Measurements from ENCODE around the gene NBEAL2.

NBEAL2 gene

DNA sequence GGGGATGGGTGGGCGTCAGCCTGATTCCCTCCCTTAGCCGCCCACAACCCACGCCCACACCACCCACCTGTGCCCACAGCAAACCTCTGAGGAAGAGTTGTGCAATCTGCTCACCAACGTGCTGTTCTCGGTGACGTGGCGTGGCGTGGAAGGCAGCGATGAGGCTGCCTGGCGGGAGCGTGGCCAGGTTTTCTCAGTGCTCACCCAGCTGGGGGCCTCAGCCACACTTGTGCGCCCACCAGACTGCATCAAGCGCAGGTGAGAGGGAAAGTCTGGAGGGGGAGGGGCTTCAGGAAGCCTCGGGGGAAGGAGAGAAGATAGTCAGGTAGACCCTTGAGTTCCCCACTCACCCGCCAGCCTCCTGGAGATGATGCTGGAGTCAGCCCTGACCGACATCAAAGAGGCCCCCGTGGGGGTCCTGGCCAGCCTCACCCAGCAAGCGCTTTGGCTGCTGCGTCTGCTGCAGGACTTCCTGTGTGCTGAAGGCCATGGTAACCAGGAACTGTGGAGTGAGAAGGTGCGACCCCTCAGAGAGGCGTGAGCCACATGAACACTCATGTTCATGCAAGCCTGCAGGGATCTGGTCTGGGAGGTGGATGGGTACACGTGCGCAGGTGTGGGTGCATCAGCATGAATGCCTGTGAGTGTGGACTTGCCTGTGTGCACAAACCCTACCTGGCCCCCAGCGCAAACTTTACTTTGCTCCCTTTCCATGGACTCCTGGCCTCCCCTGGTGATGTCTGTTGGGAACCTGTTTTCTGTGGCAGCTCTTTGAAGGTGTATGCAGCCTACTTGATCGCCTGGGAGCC is 21.7 kb downstream of the NBEAL2 start:
- DNase-seq (ENCODE audit: low spot score) = no peak

DNA sequence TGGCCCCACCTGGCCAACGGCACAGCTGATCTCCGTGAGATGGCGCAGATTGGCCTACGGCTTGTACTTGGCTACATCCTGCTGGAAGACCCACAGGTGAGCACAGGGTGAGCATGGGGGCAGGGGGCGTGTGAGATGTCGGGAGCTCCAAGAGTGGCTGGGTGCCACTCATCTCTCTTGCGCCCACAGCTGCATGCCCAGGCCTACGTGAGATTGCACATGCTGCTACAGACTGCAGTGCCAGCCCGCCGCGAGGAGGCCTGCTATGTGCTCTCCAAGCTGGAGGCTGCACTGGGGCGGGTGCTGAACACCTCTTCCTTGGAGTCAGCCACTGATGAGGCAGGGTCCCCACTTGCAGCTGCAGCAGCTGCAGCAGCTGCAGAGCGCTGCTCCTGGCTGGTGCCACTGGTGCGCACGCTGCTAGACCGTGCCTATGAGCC is 22.3 kb downstream of the NBEAL2 start:
- no peak for DNase-seq (ENCODE audit: low spot score)

DNA sequence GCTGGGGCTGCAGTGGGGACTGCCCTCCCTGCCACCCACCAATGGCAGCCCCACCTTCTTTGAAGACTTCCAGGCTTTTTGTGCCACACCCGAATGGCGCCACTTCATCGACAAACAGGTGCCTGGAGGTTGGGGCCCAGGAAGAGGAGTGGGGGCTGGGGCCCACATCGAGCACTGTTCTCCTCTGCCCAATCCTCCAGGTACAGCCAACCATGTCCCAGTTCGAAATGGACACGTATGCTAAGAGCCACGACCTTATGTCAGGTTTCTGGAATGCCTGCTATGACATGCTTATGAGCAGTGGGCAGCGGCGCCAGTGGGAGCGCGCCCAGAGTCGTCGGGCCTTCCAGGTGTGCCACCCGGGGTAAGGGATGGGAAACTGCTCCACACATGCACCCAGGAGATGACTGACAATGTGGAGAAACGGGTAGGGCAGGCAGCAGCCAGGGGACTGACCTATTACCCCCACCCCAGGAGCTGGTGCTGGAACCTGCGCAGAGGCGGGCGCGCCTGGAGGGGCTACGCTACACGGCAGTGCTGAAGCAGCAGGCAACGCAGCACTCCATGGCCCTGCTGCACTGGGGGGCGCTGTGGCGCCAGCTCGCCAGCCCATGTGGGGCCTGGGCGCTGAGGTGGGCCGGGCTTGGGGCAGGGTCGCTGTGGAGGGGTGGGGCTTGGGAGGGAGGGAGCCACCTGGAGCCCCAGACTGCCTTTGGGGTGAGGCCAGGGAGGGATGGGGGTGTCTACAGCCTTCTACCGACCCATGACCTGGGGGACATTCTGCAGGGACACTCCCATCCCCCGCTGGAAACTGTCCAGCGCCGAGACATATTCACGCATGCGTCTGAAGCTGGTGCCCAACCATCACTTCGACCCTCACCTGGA is 22.9 kb downstream of the NBEAL2 start:
- DNase-seq (ENCODE audit: low spot score) = no peak

DNA sequence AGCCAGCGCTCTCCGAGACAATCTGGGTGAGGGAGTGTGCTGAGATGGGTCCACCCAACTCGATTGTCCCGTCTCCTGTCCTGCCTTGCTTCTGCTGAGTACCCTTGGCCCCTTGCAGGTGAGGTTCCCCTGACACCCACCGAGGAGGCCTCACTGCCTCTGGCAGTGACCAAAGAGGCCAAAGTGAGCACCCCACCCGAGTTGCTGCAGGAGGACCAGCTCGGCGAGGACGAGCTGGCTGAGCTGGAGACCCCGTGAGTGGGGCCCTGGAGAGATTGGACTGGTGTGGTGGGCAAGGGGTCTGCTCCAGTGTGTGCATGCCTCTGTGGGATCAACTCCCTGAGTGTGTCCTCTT is 23.6 kb downstream of the NBEAL2 start:
- DNase-seq (ENCODE audit: low spot score) = no peak

DNA sequence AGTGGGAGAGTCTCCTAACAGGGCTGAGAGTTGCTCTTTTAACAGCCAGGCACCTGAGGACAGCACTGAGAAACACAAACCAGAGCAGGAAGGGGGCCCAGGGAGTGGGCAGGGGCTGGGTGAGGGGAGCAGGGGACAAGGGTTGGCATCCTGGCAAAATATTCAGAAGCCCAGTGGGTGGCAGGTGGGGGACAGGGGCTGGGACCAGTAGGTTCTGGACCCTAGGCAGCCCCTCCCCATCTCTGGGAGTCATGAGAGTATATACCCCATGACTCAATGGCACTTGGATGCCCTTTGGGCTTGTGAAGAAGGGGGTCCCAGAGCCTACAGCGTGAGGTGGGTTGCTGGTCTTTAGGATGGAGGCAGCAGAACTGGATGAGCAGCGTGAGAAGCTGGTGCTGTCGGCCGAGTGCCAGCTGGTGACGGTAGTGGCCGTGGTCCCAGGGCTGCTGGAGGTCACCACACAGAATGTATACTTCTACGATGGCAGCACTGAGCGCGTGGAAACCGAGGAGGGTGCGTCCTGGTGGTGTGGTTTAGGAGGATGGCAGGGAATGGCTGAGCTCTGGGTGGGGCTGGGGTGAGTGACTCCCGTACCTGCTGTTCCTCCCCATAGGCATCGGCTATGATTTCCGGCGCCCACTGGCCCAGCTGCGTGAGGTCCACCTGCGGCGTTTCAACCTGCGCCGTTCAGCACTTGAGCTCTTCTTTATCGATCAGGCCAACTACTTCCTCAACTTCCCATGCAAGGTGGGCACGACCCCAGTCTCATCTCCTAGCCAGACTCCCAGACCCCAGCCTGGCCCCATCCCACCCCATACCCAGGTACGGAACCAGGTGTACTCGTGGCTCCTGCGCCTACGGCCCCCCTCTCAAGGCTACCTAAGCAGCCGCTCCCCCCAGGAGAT is 24.2 kb downstream of the NBEAL2 start:
- no peak for DNase-seq (ENCODE audit: low spot score)

DNA sequence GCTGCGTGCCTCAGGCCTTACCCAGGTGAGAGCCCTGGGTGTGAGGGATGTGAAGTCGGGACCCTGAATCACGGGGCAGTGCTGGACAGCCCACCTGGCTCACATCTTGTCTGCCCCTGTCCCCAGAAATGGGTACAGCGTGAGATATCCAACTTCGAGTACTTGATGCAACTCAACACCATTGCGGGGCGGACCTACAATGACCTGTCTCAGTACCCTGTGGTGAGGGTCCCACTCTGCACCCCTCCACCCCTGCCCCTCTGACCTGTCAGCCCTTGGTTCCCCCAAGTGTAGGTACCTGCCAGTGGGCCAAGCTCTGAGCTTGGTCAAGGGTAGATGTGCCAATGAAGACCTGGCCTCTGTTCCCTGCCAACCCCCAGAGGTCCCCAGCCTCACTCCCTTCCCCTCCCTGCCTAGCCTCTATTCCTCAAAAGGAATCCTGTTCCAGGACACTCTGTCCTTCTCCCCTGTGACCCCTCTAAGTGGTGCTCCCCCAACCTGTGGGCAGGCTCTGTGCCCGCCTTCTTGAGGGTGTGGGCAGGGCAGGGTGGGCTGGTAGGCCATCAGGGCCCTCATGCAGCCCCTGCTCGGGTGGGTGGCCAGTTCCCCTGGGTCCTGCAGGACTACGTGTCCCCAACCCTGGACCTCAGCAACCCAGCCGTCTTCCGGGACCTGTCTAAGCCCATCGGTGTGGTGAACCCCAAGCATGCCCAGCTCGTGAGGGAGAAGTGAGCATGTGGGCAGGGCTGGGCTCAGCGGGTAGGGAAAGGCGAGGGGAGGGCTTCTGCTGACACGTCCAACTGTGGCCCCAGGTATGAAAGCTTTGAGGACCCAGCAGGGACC is 25.1 kb downstream of the NBEAL2 start:
- no peak for DNase-seq (ENCODE audit: low spot score)

DNA sequence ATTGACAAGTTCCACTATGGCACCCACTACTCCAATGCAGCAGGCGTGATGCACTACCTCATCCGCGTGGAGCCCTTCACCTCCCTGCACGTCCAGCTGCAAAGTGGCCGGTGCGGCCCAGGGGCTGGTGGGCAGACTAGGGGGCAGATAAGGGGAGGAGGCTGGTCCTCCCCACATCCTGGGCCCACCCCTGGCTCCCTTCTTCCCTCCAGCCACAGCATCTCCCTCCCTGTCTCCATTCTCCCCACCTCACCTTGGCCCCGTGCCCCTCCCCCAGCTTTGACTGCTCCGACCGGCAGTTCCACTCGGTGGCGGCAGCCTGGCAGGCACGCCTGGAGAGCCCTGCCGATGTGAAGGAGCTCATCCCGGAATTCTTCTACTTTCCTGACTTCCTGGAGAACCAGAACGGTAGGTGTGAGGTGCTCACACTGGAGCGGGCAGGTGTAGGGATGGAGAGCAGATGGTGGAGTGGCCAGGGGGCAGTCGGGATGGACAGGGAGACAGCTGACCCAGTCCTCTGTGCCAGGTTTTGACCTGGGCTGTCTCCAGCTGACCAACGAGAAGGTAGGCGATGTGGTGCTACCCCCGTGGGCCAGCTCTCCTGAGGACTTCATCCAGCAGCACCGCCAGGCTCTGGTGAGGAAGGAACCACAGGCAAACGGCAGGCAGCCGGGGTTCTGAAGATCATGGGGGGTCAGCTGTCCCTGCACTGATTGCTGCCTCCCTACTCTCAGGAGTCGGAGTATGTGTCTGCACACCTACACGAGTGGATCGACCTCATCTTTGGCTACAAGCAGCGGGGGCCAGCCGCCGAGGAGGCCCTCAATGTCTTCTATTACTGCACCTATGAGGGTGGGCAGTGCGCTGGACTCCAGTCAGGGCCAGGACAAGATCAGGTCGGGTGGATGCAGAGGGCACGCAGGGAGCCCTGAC is 26.0 kb downstream of the NBEAL2 start:
- DNase-seq (ENCODE audit: low spot score) = no peak

DNA sequence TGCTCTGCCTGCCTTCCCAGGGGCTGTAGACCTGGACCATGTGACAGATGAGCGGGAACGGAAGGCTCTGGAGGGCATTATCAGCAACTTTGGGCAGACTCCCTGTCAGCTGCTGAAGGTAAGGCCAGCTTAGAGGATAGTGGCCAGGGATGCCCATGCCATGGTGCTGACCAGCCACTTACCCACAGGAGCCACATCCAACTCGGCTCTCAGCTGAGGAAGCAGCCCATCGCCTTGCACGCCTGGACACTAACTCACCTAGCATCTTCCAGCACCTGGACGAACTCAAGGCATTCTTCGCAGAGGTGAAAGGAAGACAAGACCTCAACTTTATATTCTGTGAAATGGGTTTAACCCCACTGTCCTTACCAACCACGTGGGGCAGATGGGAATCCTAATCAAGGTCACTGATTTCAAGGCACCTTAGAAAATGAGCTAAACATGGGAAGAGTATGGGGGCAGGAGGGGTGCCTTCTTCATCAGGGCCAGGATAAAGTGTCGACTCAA is 26.7 kb downstream of the NBEAL2 start:
- DNase-seq (ENCODE audit: low spot score) = no peak

DNA sequence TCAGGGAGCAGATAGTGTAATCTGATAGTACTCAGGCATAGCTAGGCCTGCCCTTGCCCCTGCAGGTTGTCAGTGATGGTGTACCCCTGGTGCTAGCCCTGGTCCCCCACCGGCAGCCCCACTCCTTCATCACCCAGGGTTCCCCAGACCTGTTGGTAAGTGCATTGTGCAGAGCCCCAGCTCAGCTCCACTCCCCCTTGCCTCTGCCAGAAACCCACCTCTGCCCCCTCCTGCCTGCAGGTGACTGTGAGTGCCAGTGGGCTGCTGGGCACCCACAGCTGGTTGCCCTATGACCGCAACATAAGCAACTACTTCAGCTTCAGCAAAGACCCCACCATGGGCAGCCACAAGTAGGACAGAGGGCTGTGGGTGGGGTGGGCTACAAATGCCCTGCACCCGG is 27.5 kb downstream of the NBEAL2 start:
- no peak for DNase-seq (ENCODE audit: low spot score)

DNA sequence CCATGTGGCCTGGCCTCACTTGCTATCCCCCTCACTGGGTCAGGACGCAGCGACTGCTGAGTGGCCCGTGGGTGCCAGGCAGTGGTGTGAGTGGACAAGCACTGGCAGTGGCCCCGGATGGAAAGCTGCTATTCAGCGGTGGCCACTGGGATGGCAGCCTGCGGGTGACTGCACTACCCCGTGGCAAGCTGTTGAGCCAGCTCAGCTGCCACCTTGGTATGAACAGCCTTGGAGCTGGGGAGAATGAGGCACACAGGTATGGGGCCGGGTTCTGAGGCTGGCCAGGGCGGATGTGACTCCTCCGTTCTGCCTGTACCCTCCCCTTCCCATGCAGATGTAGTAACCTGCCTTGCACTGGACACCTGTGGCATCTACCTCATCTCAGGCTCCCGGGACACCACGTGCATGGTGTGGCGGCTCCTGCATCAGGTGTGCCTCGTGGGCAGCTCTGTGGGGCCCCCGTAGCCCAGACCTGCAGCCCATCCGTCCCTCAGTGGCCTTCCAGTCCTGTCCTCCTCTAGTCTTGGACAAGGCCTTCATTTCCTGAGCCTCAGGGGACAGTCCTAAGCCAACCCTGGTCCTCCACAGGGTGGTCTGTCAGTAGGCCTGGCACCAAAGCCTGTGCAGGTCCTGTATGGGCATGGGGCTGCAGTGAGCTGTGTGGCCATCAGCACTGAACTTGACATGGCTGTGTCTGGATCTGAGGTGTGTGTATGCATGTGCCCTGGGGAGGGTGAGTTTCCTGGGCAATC is 28.2 kb downstream of the NBEAL2 start:
- no peak for DNase-seq (ENCODE audit: low spot score)

DNA sequence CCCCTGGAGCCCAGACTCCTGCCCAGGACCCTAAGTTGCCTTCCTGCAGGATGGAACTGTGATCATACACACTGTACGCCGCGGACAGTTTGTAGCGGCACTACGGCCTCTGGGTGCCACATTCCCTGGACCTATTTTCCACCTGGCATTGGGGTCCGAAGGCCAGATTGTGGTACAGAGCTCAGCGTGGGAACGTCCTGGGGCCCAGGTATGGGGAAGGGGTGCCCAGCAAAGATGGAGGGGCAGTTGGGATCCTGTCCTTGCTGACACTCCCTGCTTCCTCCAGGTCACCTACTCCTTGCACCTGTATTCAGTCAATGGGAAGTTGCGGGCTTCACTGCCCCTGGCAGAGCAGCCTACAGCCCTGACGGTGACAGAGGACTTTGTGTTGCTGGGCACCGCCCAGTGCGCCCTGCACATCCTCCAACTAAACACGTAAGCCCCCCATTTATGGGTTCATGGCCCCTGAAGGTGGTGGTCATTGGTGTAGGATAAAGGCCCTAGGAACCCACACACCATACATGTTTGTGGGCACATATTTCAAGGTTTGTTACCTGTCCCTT is 28.8 kb downstream of the NBEAL2 start:
- no peak for DNase-seq (ENCODE audit: low spot score)

DNA sequence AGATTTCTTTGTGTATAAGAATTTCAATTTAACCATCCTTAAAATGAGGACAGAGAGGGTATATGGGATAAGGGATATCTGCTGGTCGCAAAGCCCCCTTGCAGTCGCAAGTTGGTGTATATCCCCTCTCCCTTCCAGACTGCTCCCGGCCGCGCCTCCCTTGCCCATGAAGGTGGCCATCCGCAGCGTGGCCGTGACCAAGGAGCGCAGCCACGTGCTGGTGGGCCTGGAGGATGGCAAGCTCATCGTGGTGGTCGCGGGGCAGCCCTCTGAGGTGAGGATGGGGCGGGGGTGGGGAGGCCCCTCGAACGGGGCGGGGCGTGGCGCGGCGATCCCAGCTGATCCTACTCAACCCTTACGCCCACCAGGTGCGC is 29.4 kb downstream of the NBEAL2 start:
- no peak for DNase-seq (ENCODE audit: low spot score)

DNA sequence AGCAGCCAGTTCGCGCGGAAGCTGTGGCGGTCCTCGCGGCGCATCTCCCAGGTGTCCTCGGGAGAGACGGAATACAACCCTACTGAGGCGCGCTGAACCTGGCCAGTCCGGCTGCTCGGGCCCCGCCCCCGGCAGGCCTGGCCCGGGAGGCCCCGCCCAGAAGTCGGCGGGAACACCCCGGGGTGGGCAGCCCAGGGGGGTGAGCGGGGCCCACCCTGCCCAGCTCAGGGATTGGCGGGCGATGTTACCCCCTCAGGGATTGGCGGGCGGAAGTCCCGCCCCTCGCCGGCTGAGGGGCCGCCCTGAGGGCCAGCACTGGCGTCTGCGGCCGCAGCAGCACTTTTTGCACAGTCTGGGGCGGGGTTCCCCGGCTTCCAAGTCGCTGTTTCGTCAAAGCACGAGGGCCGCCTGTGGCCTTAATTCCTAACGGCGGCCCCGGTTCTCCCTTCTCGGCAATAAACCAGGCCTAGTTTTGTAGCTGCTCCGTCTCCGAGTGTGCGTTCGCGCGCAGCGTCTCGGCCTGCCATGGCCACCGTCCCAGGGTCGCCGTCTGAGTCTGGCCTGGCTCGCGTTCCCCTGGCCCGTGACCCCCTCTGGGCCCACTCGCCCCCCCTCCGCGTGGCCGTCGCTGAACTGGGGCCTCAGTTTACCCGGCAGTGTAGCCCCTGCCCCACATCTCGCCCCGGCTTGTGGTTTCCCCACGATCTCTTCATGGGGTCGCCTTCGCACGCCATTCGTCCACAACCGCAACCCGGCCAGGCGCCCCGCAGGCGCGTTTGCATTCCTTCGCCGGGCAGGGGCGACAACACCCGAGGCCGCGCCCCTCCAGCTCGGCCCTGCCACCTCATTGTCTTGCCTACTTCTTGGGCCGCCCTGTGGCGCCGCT is 30.0 kb downstream of the NBEAL2 start:
- DNase-seq (ENCODE audit: low spot score) = peak; percentile 74

DNA sequence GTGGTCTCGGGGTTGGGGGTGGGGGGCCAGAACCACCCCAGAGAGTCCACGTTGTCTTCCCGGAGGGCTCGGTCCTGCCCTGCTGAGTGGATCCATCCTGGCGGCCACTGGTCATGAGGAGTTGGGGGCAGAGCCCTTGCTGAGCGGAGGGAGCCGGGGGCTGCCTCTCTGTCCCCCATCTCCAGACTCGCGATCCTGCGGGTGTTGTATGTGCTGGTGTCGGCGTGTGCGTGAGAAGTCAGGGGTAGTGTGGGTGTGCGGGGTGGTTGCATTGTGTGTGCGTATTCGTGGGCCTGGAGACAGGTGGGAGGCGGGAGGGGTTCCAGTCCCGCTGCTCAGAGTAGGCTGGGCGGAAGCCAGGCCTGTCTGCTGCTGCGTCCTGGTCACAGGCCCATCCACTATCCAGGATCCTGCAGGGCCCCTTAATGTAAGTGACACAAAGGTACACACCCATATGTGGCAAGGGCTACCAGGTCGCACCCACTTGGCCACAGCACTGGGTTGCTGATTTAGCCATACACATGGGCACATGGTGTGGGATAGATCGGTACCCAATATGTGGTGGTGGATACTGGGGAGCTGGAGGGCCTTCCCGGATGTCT is 30.7 kb downstream of the NBEAL2 start:
- no peak for DNase-seq (ENCODE audit: low spot score)

DNA sequence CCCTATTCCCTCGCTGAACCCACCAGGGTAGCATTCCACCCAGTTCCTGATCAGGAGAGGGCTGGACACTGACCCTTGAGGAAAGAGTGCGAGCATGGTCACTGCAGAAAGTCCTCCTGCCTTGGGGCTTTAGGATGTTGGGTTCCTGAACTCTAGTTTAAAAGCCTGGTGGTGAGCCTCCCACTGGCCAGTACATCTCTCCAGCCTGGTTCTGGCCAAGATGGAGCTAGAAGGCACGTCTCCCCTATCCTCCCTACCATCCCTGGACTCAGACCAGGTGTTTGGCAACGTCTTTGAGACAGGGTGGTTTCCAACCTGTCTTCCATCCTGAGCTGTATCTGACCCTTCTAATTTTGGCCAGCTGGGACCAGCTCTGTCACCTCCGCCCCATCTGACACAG is 31.4 kb downstream of the NBEAL2 start:
- no peak for DNase-seq (ENCODE audit: low spot score)

DNA sequence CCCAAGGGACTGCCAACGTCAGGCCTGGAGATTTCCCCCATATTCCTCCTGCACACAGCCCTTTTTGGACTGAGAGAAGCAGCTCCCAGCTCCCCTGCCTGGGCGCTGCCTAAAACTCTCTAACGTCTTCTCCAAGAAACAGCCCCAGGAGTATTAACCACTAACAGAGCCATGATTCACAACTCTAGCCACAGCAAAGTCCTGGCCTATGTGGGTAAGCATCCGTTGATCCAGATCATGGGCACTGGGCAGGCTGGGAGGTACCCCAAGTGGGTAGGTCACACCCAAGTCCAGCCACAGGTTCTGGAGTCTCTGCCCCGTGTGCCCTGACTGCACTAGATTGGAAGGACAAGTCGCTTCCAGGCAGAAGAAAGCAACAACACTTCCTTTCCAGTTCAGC is 31.9 kb downstream of the NBEAL2 start:
- no peak for DNase-seq (ENCODE audit: low spot score)
